ENCODE measurements around the gene CDK2AP2.

DNA sequence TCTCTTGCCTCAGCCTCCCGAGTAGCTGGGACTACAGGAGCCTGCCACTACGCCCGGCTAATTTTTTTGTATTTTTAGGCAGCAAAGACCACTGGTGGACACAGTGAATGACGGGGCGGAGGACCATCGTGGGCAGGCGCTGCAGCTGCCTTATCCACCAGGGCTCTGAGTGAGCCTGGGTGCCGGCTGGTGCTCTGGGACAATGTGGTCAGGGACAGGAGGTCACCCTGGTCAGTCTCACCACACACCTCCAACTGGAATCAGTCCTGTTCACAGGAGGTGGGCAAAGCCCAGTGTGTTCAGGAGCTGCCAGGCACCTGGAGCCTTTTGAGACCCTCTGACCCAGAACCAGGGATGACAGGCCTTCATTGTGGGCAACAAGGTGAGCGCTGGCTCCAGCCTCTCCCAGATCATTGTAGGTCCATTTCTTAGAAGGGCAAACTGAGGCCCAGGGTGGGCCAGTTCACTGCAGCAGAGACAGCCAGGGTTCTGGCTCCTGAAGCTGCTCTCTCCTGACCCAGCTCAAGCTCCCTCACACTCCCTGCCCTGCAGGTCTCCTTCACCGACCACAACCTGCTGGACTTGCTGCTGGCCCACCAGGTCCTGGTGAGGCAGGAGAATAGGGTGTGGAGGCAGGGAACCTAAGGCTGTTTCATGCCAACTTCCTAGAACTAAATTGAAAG, 31.0 kb upstream of the CDK2AP2 start:
- TF ChIP-seq, protein P1, sequence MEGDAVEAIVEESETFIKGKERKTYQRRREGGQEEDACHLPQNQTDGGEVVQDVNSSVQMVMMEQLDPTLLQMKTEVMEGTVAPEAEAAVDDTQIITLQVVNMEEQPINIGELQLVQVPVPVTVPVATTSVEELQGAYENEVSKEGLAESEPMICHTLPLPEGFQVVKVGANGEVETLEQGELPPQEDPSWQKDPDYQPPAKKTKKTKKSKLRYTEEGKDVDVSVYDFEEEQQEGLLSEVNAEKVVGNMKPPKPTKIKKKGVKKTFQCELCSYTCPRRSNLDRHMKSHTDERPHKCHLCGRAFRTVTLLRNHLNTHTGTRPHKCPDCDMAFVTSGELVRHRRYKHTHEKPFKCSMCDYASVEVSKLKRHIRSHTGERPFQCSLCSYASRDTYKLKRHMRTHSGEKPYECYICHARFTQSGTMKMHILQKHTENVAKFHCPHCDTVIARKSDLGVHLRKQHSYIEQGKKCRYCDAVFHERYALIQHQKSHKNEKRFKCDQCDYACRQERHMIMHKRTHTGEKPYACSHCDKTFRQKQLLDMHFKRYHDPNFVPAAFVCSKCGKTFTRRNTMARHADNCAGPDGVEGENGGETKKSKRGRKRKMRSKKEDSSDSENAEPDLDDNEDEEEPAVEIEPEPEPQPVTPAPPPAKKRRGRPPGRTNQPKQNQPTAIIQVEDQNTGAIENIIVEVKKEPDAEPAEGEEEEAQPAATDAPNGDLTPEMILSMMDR (IDR thresholded peaks at IDR 0.05; ENCODE audit: low read depth, low read length, poor library complexity, severe bottlenecking): no peak
- no peak for TF ChIP-seq EZH2phosphoT487 (IDR thresholded peaks at IDR 0.05; ENCODE audit: borderline replicate concordance, low read length)
